ENCODE results near the gene SLC18A3. TPM values are rescaled to one million over a fixed set of nuclear protein-coding genes. Genes with fewer than 3 reads are reported as not detected.

The SLC18A3 gene
- total RNA-seq, 1 experiment from 2014 or later = not detected

DNA sequence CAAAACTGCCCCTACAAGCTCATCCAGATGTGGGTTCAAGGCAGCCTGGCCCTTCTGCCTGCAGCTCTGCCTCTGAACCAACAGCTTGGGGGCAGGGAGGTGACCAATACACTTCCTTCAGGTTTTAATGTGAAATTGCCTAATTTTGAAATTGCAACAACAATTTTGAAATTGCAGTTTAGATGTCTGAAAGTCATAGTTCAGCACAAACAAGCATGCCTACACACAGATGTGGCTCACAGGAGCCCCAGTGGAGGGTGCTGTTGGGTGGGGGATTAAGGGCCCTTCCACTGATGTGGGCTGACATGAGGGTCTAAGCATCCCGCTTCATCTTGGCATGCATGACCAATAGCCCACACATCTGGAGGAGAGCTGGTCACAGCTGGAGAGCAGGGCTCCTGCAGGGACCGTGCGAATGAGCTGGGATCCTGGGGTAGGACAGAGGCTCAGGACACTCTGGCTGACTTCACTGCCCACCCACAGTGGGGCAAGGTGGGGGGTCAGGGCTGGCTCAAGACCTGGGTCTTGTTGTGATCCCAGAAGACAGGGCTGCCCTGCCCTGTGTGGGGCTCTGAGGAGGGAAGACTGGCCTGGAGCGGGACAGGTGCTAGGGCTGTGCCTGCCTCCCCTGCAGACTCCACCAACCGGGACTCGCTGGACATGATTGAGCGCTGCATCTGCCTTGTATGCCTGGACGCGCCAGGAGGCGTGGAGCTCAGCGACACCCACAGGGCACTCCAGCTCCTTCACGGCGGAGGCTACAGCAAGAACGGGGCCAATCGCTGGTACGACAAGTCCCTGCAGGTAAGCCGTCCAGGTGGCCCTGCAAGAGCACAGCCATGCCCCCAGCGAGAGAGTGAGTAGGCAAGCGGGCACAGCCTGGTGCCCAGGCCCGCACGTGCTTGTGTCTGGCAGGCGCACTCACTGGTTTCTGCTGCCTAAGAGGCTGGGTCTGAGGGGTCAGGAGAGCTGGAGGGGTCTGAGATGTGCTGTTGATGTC is 36.1 kb downstream of the SLC18A3 start:
- H2BK5ac ChIP-seq (ENCODE audit: insufficient read length, low read length) = no peak overlapping the region

More for the DNA sequence above, 36.1 kb downstream of the SLC18A3 start:
- H3K79me1 ChIP-seq (ENCODE audit: insufficient read depth, low read depth, low read length, poor library complexity, severe bottlenecking) = no peaks in the 10 kb centered on the region
- no peak overlapping the region for H2AFZ ChIP-seq (ENCODE audit: low read length)
- no peak overlapping the region for H3K18ac ChIP-seq (ENCODE audit: insufficient read length, low read depth, low read length)
- no peaks in the 10 kb centered on the region; the same call in 1 of the 2 replicates for H3K27me3 ChIP-seq (ENCODE audit: insufficient read depth, low read length)
- no peak overlapping the region for H3K56ac ChIP-seq (ENCODE audit: insufficient read length, low read depth, low read length)
- H4K5ac ChIP-seq (ENCODE audit: insufficient read length, low read depth, low read length) = no peak overlapping the region
- TF ChIP-seq CTCF (conservative IDR thresholded peaks at IDR 0.05) = peak; percentile 34; the same call in 2 of the 3 replicates
- H3K14ac ChIP-seq (ENCODE audit: insufficient read depth, low read length) = no peak overlapping the region
- no CpG with 5 or more reads among the region's 22 CpGs for WGBS (ENCODE audit: extremely low coverage, insufficient read length, low lambda C conversion rate)
- Mint-ChIP-seq H3K9me3 (no peaks in the 10 kb centered on the region), H3K27ac (no peak overlapping the region), H3K4me1 (peaks cover 1 to 10% of the 10 kb centered on the region in 2 experiments), H3K4me3 (no peak overlapping the region), H3K27me3 (ENCODE audit: low read depth) (peaks cover 46% of the 10 kb centered on the region), H3K36me3 (ENCODE audit: insufficient read depth in 1 of 3, low read depth in 3 of 3) (no peaks in the 10 kb centered on the region)
- H2BK12ac ChIP-seq (ENCODE audit: insufficient read length, low read depth, low read length) = no peak overlapping the region
- no peak overlapping the region for H3K27ac ChIP-seq (ENCODE audit: insufficient read length, low read depth, low read length)
- H3T11ph ChIP-seq (ENCODE audit: low read length) = no peak overlapping the region
- H2BK20ac ChIP-seq (ENCODE audit: low read depth, low read length, poor library complexity, severe bottlenecking) = no peak overlapping the region
- H4K20me1 ChIP-seq (ENCODE audit: control insufficient read depth, insufficient read depth, insufficient read length) = no peaks in the 10 kb centered on the region
- no peak overlapping the region for H3K4ac ChIP-seq (ENCODE audit: low read depth, low read length)
- H3K4me1 ChIP-seq (ENCODE audit: insufficient read depth, low read length) = no peaks in the 10 kb centered on the region
- H2BK120ac ChIP-seq (ENCODE audit: low read depth, low read length, poor library complexity, severe bottlenecking) = no peak overlapping the region
- H2AK5ac ChIP-seq (ENCODE audit: insufficient read length, low read length) = no peak overlapping the region
- H3K23me2 ChIP-seq (ENCODE audit: insufficient read length, low read depth, low read length, poor library complexity, severe bottlenecking) = no peaks in the 10 kb centered on the region
- H3K23ac ChIP-seq (ENCODE audit: insufficient read length, low read depth, low read length) = no peak overlapping the region
- H4K8ac ChIP-seq (replicated peaks; ENCODE audit: insufficient read length, low read depth, low read length) = no peak overlapping the region
- no peaks in the 10 kb centered on the region for H3K79me2 ChIP-seq (ENCODE audit: insufficient read depth, low read length)
- H2BK15ac ChIP-seq (ENCODE audit: low read depth, low read length) = no peak overlapping the region
- DNase-seq = peak; percentile 27
- no peak overlapping the region for H4K91ac ChIP-seq (ENCODE audit: insufficient read length, low read depth, low read length)
- H3K4me2 ChIP-seq (ENCODE audit: insufficient read depth, insufficient read length, low read length) = no peak overlapping the region
- no peaks in the 10 kb centered on the region for H3K9me3 ChIP-seq (ENCODE audit: control insufficient read depth, low read depth, low read length)
- no peak overlapping the region for H3K9ac ChIP-seq (ENCODE audit: extremely low read depth, insufficient read length, low read length)

All from H9 (cell line).